ENCODE results near the gene SLC23A3. TPM values are rescaled to one million over a fixed set of nuclear protein-coding genes. Genes with fewer than 3 reads are reported as not detected.

SLC23A3 gene, protein sequence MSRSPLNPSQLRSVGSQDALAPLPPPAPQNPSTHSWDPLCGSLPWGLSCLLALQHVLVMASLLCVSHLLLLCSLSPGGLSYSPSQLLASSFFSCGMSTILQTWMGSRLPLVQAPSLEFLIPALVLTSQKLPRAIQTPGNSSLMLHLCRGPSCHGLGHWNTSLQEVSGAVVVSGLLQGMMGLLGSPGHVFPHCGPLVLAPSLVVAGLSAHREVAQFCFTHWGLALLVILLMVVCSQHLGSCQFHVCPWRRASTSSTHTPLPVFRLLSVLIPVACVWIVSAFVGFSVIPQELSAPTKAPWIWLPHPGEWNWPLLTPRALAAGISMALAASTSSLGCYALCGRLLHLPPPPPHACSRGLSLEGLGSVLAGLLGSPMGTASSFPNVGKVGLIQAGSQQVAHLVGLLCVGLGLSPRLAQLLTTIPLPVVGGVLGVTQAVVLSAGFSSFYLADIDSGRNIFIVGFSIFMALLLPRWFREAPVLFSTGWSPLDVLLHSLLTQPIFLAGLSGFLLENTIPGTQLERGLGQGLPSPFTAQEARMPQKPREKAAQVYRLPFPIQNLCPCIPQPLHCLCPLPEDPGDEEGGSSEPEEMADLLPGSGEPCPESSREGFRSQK
- 0.54 and 2.0 TPM in 2 replicates for total RNA-seq

DNA sequence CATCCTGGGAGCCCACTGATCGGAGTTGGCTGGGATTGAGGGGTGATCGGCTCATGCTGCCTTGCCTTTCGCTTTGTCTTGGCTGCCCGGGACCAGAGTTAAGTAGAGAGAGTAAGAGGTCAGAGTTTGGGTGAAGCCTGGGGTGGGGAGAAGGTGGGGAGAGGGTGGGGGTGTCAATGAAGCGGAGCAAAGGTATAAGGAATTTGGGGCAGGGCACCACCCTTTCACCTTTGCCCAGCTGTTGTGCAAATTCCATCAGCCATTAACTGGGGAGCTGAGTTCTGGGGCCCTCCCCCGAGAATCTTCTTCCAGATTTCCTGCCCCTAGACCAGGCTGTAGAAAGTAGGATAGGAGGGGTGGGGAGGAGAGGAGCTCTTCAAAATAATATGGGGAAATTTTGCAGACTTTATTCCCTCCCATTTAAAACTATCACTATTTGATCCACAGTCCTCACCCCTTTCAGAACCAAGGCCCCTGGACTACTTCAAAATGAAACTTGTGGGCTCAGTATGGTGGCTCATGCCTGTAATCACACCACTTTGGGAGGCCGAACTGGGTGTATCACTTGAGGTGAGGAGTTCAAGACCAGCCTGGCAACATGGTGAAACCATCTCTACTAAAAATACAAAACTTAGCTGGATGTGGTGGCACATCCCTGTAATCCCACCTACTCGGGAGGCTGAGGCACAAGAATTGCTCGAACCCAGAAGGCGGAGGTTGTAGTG, at the start of gene SLC23A3:
SLC23A3 (minus strand) TSS at position 100 of the 725 bp plus-strand sequence; CDS start at position 55, 45 bp downstream.

DNA sequence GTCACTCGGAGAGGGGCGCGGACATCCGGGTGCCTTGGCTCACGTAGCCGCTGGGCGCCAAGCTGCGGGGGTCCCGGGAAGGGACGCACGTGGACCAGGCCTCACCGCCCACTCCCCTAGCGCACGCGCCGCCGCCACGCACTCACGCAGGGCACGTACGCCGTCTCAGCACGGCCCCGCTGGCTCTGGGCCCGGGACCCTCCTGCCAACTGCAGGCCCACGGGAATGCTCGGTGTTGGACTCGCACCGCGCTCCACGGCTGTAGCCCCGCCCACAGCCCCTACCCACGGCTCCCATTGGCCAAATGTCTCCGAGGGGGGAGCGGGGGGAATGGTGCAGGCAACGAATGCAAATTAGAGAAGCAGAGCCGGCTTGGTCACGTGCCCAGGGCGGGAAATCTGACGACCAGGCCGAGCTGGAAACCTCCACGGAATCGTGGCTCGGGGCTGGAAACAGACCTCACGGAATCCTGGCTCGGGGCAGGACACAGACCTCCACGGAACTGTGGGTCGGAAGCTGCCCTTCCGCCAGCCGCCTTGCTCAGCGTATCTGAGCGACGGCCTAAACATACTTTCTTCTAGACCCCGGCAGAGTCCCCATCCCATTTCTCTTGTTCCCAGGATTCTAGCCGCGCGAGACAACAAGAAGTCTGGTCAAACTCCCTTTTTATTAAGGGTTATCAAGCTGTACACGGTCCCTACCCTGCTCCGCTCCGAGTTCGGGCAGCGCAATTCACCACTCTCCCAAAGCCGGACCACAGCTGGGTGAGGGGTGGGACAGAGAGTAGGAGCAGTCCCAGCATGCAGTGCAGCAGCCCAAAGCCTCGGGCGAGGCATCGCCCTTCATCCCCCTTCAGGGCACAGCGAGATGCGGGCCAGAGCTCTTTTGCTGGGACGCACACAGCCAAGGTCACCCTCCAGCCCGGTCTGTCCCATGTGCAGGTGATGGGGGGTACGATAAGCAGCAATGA, 49.2 kb upstream of the SLC23A3 start, which contains the start of gene ABCB6:
ABCB6 (minus strand) TSS at position 227 of the 970 bp plus-strand sequence. CDS start 285 bp downstream, outside the sequence.

DNA sequence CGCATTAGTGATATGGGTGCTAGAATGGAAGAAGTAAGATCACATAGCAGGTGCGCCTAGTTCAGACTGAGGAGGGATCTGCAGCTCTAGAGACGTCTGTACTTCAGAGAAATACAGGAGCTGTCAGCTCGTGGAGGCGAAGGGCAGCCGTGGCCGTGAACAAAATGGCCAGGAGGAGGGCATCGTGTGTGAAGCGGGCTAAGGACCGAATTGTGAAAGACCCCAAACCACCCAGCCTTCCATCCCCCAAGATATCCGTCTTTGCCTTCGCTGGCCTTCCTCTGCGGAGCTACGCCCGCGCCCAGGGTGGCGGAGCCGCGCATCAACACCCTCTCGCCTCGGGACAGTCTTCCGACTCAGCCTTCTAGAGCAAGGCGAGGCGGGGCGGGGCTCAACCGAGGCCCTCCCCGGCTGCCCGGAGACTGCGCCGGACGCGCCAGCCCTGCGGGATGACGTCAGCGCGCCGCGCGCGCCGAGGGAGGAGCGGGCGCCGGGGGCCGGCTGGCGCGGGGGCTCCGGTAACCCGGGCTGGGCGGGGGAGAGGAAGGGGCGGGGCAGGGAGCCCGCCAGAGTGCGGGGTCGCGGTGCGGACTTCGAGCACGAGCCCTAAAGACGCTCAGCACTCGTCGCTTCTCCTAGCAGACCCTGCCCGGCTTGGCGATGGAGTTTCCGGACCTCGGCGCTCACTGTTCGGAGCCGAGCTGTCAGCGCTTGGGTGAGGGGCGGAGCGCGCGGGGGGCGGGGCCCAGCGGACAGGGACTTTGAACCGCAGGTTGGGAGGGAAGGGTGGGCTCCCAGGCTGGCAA, 36.7 kb upstream of the SLC23A3 start, which contains the start of gene ZFAND2B:
ZFAND2B (plus strand) TSS at position 455 of the 806 bp plus-strand sequence; CDS start at position 661, 206 bp downstream.

DNA sequence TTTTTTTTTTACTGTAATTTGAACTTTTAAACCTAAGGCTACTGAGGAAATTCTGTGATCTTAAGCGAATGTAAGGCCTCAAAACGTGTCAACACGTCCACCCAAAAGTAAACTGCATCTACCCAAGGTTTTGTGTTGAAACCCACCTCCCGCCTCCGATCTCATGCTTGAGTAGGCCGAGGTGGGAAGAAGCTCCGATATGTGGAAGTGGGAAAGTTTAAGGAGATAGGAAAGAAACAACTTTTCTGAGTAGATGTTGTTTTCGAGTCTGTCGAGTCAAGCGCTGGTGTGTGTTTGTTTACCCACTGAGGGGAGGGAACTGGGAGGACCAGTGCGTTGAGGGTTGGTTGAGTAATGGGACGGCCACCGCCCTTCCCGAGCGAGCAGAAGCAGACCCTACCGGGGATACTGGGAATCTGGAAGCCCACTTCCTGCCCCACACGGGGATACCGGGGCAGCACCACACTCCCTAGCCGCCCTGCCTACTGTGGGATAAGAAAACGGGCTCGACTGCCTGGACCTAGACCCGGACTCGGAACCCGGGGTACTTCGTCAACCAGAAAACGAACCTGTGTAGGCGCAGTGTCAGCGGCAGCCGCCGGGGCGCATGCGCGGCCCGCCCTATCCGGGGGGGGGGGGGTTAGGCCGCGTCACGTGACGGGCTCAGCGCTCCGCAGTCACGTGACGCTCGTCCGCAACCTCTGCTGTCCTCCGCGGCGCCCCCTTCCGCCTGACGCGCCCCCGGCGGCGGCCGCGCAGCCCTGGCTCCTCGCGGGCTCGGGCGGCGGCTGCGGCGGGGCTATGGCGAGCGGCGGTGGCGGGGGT, 7.9 kb upstream of the SLC23A3 start, which contains the start of gene RETREG2:
RETREG2 (plus strand) TSS at position 724 of the 825 bp plus-strand sequence; CDS start at position 802, 78 bp downstream.

DNA sequence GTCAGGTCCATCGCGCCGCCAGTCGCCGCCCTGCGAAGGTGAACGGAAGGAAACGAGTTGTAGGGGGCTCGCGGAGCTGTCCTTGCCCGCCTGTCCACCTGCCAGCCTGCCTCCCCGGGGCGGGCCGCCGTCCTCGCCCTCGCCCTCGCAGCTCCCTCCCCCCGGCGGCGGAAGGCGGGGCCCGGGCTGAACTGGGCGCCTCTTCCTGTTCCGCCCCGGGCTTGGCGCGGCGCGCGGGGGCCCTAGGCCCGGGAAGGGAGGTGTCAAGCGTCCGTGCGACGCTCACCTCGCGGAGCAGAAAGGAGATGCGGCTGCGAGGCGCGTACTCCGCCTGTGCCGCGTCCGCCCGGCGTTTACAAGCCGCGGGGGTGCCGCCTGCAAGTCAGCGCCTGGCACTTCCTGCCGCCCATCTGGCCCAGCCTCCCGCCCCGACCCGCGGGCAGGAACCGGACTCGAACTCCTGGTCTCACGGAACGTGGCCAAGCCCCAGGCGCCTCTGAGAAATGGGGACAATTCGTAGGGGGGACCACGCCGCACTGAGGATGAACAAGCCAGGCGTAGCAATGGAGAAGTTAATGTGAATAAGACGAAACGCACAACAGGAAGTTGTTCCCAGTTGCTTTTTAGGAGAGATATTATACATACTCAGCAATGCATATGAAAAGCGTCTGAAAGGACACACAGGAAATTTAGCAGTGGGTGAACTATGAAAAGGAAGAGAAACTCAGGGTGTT, 7.2 kb upstream of the SLC23A3 start, which contains the start of gene CNPPD1:
CNPPD1 (minus strand) TSS at position 108 of the 734 bp plus-strand sequence; CDS start at position 11, 97 bp downstream.

DNA sequence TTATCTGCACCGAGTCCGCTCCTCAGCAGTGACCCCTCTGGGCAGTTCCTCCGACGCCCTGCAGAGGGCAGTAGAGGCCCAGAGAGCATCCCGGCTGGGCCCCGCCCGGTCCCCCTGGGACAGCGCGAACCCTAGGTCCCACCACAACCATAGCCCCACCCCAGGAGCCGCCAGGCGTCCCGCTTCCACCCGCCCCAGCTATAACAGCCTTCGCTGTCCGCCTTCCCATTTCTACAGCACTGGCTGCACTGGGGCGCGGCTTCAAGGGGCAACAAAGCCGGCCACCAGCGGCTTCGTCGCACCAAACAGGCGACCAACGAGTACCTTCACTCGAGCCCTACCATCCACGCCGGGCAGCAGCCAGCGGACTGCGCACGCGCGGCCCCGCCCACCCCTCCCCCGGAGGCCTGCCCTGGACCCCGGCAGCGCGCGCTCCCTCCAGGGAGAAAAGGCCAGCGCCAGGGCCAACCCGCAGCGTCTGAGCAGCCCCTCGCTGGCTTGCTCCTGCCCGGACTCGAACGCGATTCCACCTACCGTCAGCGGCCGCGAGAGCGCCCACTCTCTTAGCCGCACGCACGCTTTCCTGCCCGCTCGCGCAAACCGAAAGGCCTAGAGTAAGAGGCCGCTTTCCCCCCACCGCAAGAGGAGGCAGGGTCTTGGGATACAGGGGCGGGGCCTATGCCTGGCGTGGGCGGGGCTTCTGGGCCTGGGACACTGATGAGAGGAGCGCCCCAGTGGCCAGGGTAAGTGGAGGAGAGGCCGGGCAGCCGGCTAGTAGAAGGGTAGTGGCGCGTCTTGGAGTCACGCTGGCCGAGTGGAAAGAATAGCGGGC, 9.4 kb downstream of the SLC23A3 start, which contains the start of gene NHEJ1:
NHEJ1 (minus strand) TSS at position 630 of the 832 bp plus-strand sequence. CDS start 2,453 bp downstream, outside the sequence.

Other genes starting within 250 kb of the SLC23A3 start
- not detected in 2 replicates for gene CDK5R2, start 210.4 kb downstream of the SLC23A3 start, total RNA-seq
- gene FEV, start 184.8 kb downstream of the SLC23A3 start, total RNA-seq = not detected in 2 replicates
- gene CRYBA2, start 176.6 kb downstream of the SLC23A3 start, total RNA-seq = not detected in 2 replicates
- gene CFAP65, start 128.5 kb downstream of the SLC23A3 start, total RNA-seq = not detected in 2 replicates
- gene IHH, start 109.1 kb downstream of the SLC23A3 start, total RNA-seq = under 0.01 TPM in 1 of 2 replicates, not detected in the other
- 21.9 and 23.6 TPM in 2 replicates for gene NHEJ1, start 9.2 kb downstream of the SLC23A3 start, total RNA-seq
- 13.4 and 14.5 TPM in 2 replicates for gene CNPPD1, start 6.9 kb upstream of the SLC23A3 start, total RNA-seq
- 75.0 and 85.6 TPM in 2 replicates for gene RETREG2, start 8.2 kb upstream of the SLC23A3 start, total RNA-seq
- 31.4 and 37.8 TPM in 2 replicates for gene ZFAND2B, start 36.8 kb upstream of the SLC23A3 start, total RNA-seq
- 16.1 and 38.0 TPM in 2 replicates for gene ABCB6, start 48.9 kb upstream of the SLC23A3 start, total RNA-seq
- gene ATG9A, start 59.6 kb upstream of the SLC23A3 start, total RNA-seq = 36.1 and 71.0 TPM in 2 replicates
- gene ANKZF1, start 59.8 kb upstream of the SLC23A3 start, total RNA-seq = 34.9 and 45.5 TPM in 2 replicates
- gene GLB1L, start 75.4 kb upstream of the SLC23A3 start, total RNA-seq = 28.3 and 33.0 TPM in 2 replicates
- 30.2 and 77.9 TPM in 2 replicates for gene STK16, start 75.5 kb upstream of the SLC23A3 start, total RNA-seq
- gene TUBA4B, start 83.2 kb upstream of the SLC23A3 start, total RNA-seq = not detected in 2 replicates
- 5.1 and 69.6 TPM in 2 replicates for gene TUBA4A, start 83.9 kb upstream of the SLC23A3 start, total RNA-seq
- 63.2 and 74.1 TPM in 2 replicates for gene DNAJB2, start 109.3 kb upstream of the SLC23A3 start, total RNA-seq
- gene PTPRN, start 139.4 kb upstream of the SLC23A3 start, total RNA-seq = under 0.01 and 0.11 TPM in 2 replicates
- gene RESP18, start 162.7 kb upstream of the SLC23A3 start, total RNA-seq = not detected in 2 replicates
- 47.5 and 55.0 TPM in 2 replicates for gene DNPEP, start 217.9 kb upstream of the SLC23A3 start, total RNA-seq
- under 0.01 TPM in 1 of 2 replicates, not detected in the other for gene DES, start 248.3 kb upstream of the SLC23A3 start, total RNA-seq